H9 (cell line): ENCODE measurements around the gene ROR1. TPM values are rescaled to one million over a fixed set of nuclear protein-coding genes. Genes with fewer than 3 reads are reported as not detected.

ENCODE experiments used
- DNase-seq: peaks from one replicate; pipeline ENCODE4 v3.0.0-alpha.2; 2017
- H2AFZ ChIP-seq: one replicate; pipeline ENCODE4 v1.6.1; 2013; ENCODE audit warnings: mild to moderate bottlenecking, low read length, control low read depth, moderate library complexity
- H2AK5ac ChIP-seq: 2 replicates; pipeline ENCODE4 v1.6.1; 2013; ENCODE audit warnings: low read length, control low read depth, mixed read lengths; ENCODE audit not compliant: insufficient read length
- H2BK120ac ChIP-seq: one replicate; pipeline ENCODE4 v1.6.1; 2013; ENCODE audit warnings: low read depth, mild to moderate bottlenecking, low read length, control low read depth, inconsistent platforms; ENCODE audit not compliant: poor library complexity, severe bottlenecking
- H2BK12ac ChIP-seq: 2 replicates; pipeline ENCODE4 v1.6.1; 2013; ENCODE audit warnings: low read length, control low read depth, mixed read lengths, low read depth; ENCODE audit not compliant: insufficient read length
- H2BK15ac ChIP-seq: 2 replicates; pipeline ENCODE4 v1.6.1; 2013; ENCODE audit warnings: low read depth, low read length, control low read depth
- H2BK20ac ChIP-seq: one replicate; pipeline ENCODE4 v1.6.1; 2013; ENCODE audit warnings: low read depth, mild to moderate bottlenecking, low read length, control low read depth, inconsistent platforms; ENCODE audit not compliant: poor library complexity, severe bottlenecking
- H2BK5ac ChIP-seq: 2 replicates; pipeline ENCODE4 v1.6.1; 2013; ENCODE audit warnings: low read length, control low read depth, mixed read lengths; ENCODE audit not compliant: insufficient read length
- H3K14ac ChIP-seq: 2 replicates; pipeline ENCODE4 v1.6.1; 2013; ENCODE audit warnings: low read length, control low read depth; ENCODE audit not compliant: insufficient read depth
- H3K18ac ChIP-seq: 2 replicates; pipeline ENCODE4 v1.6.1; 2013; ENCODE audit warnings: low read depth, mild to moderate bottlenecking, mixed read lengths, low read length, control low read depth; ENCODE audit not compliant: insufficient read length
- H3K23ac ChIP-seq: 2 replicates; pipeline ENCODE4 v1.6.1; 2013; ENCODE audit warnings: low read length, control low read depth, mixed read lengths, low read depth; ENCODE audit not compliant: insufficient read length
- H3K23me2 ChIP-seq: 2 replicates; pipeline ENCODE4 v1.6.1; 2013; ENCODE audit warnings: low read depth, mild to moderate bottlenecking, mixed read lengths, low read length, control low read depth; ENCODE audit not compliant: insufficient read length, poor library complexity, severe bottlenecking
- H3K27ac ChIP-seq: 2 replicates; pipeline ENCODE4 v1.5.1; 2013; ENCODE audit warnings: low read length, control low read depth, mixed read lengths, low read depth; ENCODE audit not compliant: insufficient read length
- H3K27me3 ChIP-seq: 2 replicates; pipeline ENCODE4 v1.6.1; 2013; ENCODE audit warnings: low read length, control low read depth, inconsistent platforms; ENCODE audit not compliant: insufficient read depth
- H3K4ac ChIP-seq: 2 replicates; pipeline ENCODE4 v1.6.1; 2013; ENCODE audit warnings: low read depth, mild to moderate bottlenecking, control low read depth, inconsistent platforms, low read length, moderate library complexity
- H3K4me1 ChIP-seq: 2 replicates; pipeline ENCODE4 v1.6.1; 2013; ENCODE audit warnings: low read length, control low read depth, inconsistent platforms; ENCODE audit not compliant: insufficient read depth
- H3K4me2 ChIP-seq: 2 replicates; pipeline ENCODE4 v1.6.1; 2013; ENCODE audit warnings: low read length, control low read depth, mixed read lengths; ENCODE audit not compliant: insufficient read length, insufficient read depth
- H3K56ac ChIP-seq: 2 replicates; pipeline ENCODE4 v1.6.1; 2013; ENCODE audit warnings: low read depth, mild to moderate bottlenecking, mixed read lengths, low read length, control low read depth; ENCODE audit not compliant: insufficient read length
- H3K79me1 ChIP-seq: 2 replicates; pipeline ENCODE4 v1.6.1; 2013; ENCODE audit warnings: low read depth, mild to moderate bottlenecking, moderate library complexity, low read length, control low read depth, inconsistent platforms; ENCODE audit not compliant: insufficient read depth, poor library complexity, severe bottlenecking
- H3K79me2 ChIP-seq: 2 replicates; pipeline ENCODE4 v1.6.1; 2013; ENCODE audit warnings: low read length, control low read depth, inconsistent platforms; ENCODE audit not compliant: insufficient read depth
- H3K9ac ChIP-seq: 2 replicates; pipeline ENCODE4 v1.6.1; 2013; ENCODE audit warnings: low read length, control low read depth, mixed read lengths; ENCODE audit not compliant: insufficient read length; ENCODE audit errors: extremely low read depth
- H3K9me3 ChIP-seq: one replicate; pipeline ENCODE4 v1.6.1; 2013; ENCODE audit warnings: low read depth, low read length, inconsistent platforms; ENCODE audit not compliant: control insufficient read depth
- H3T11ph ChIP-seq: one replicate; pipeline ENCODE4 v1.6.1; 2013; ENCODE audit warnings: mild to moderate bottlenecking, low read length, control low read depth, inconsistent platforms
- H4K20me1 ChIP-seq: one replicate; pipeline ENCODE4 v1.6.1; 2013; ENCODE audit not compliant: control insufficient read depth, insufficient read length, insufficient read depth
- H4K5ac ChIP-seq: 2 replicates; pipeline ENCODE4 v1.6.1; 2013; ENCODE audit warnings: low read depth, mild to moderate bottlenecking, mixed read lengths, low read length, control low read depth; ENCODE audit not compliant: insufficient read length
- H4K8ac ChIP-seq: replicated peaks from 2 replicates; pipeline ENCODE4 v1.6.1; 2013; ENCODE audit warnings: low read length, control low read depth, mixed read lengths, low read depth; ENCODE audit not compliant: insufficient read length
- H4K91ac ChIP-seq: 2 replicates; pipeline ENCODE4 v1.6.1; 2013; ENCODE audit warnings: low read depth, mild to moderate bottlenecking, moderate library complexity, mixed read lengths, low read length, control low read depth; ENCODE audit not compliant: insufficient read length
- H3K27ac Mint-ChIP-seq, 3 experiments: 2 replicates in 2 of 3; 3 replicates in 1 of 3; pipeline ENCODE4 v1.8.0; 2020 to 2021; ENCODE audit warnings: mixed read lengths in 3 of 3, mild to moderate bottlenecking in 1 of 3, moderate library complexity in 1 of 3
- H3K27me3 Mint-ChIP-seq: 2 replicates; pipeline ENCODE4 v1.8.0; 2021; ENCODE audit warnings: low read depth, mild to moderate bottlenecking, moderate library complexity, mixed read lengths
- H3K36me3 Mint-ChIP-seq, 3 experiments: 2 replicates in 2 of 3; 3 replicates in 1 of 3; pipeline ENCODE4 v1.8.0; 2020 to 2021; ENCODE audit warnings: low read depth in 3 of 3, mixed read lengths in 3 of 3; ENCODE audit not compliant: insufficient read depth in 1 of 3
- H3K4me1 Mint-ChIP-seq, 2 experiments: 2 replicates each; pipeline ENCODE4 v1.8.0; 2020; ENCODE audit warnings: mixed read lengths in 2 of 2
- H3K4me3 Mint-ChIP-seq, 2 experiments: 2 replicates in 1 of 2; 3 replicates in 1 of 2; pipeline ENCODE4 v1.8.0; 2020 to 2021; ENCODE audit warnings: mild to moderate bottlenecking in 2 of 2, mixed read lengths in 2 of 2, moderate library complexity in 1 of 2
- H3K9me3 Mint-ChIP-seq, 2 experiments: 2 replicates in 1 of 2; 3 replicates in 1 of 2; pipeline ENCODE4 v1.8.0; 2020; ENCODE audit warnings: mild to moderate bottlenecking in 2 of 2, mixed read lengths in 2 of 2, moderate library complexity in 1 of 2
- CTCF ChIP-seq: fragments of 200-600 bp; sonication (generic); conservative IDR thresholded peaks from 3 replicates; pipeline ENCODE4 v1.8.0; 2021; ENCODE audit warnings: antibody characterized with exemption, mild to moderate bottlenecking
- WGBS: extraction: QIAGEN DNeasy Blood & Tissue Kit; methylation state at CpG from one replicate; pipeline ENCODE4 v1.1.7; 2013; ENCODE audit warnings: missing lambda C conversion rate, low lambda C conversion rate, mixed read lengths; ENCODE audit not compliant: insufficient read length; ENCODE audit errors: extremely low coverage; 5-methylcytosine and 5-hydroxymethylcytosine counted together
- total RNA-seq: library from RNA; stranded (reverse); gene quantifications from 2 replicates; pipeline ENCODE4 v1.2.1, GENCODE V29; 2021

Gene ROR1
- total RNA-seq, 1 experiment from 2014 or later = 75.9 TPM

- no peak for TF ChIP-seq CTCF
- Mint-ChIP-seq H3K36me3 (peaks cover 2 to 30% (median 9%) of the 10 kb centered on the region in 3 experiments; a peak in 5 of 7 replicates), H3K27me3 (no peaks in the 10 kb centered on the region)
Measured at GRCh38 chr1:63793741-63794240, 20.0 kb downstream of the ROR1 start.

More at GRCh38 chr1:63793741-63794240, 20.0 kb downstream of the ROR1 start:
- Histone ChIP-seq H3K79me2 (peaks cover 34% of the 10 kb centered on the region; the same call in 1 of the 2 replicates), H2BK20ac (no peak overlapping the region), H2AK5ac (no peak overlapping the region), H3K79me1 (no peaks in the 10 kb centered on the region), H3K27me3 (no peaks in the 10 kb centered on the region), H3K56ac (no peak overlapping the region), H4K20me1 (no peaks in the 10 kb centered on the region), H3K18ac (no peak overlapping the region), H3K9ac (no peak overlapping the region), H2BK120ac (no peak overlapping the region), H3K23ac (no peak overlapping the region), H4K91ac (peak overlapping the region; percentile 35), H3K4ac (no peak overlapping the region), H2AFZ (no peak overlapping the region), H3K4me1 (peaks cover 57% of the 10 kb centered on the region), H4K5ac (no peak overlapping the region), H3K23me2 (no peaks in the 10 kb centered on the region), H2BK12ac (no peak overlapping the region), H4K8ac (no peak overlapping the region), H3K27ac (peak overlapping the region; percentile 23), H3K4me2 (no peak overlapping the region), H2BK15ac (no peak overlapping the region), H3K14ac (peak overlapping the region; percentile 10; the same call in 1 of the 2 replicates), H3K9me3 (no peaks in the 10 kb centered on the region), H3T11ph (no peak overlapping the region), H2BK5ac (no peak overlapping the region)
- peaks cover 97 to 100% of the 10 kb centered on the region in 2 experiments for H3K4me1 Mint-ChIP-seq
- no CpG with 5 or more reads among the region's 8 CpGs for WGBS
- H3K4me3 Mint-ChIP-seq = no peak overlapping the region
- H3K9me3 Mint-ChIP-seq = no peaks in the 10 kb centered on the region
- H3K27ac Mint-ChIP-seq = peak overlapping the region; percentile 71 to 95 (median 77); a peak in 6 of 7 replicates
- DNase-seq = no peak
